CD4-positive, alpha-beta T cell (primary cell): ENCODE results near the gene SPRY1. TPM values are rescaled to one million over a fixed set of nuclear protein-coding genes. Genes with fewer than 3 reads are reported as not detected.

Source experiments
- ATAC-seq: fragments of 200-7000 bp; cut with Tn5 transposase; one replicate; pipeline ENCODE4 v1.10.0; 2022; ENCODE audit warnings: mild to moderate bottlenecking; ENCODE audit not compliant: poor library complexity
- CTCF ChIA-PET: fragments of 350-600 bp; sonication (Branson Sonifier 250); formaldehyde crosslinking; loops from one replicate; lab custom pipeline; 2021; ENCODE audit warnings: antibody characterized with exemption, inconsistent platforms; lab: Charles Lee
- POLR2A ChIA-PET: fragments of 350-600 bp; sonication (Branson Sonifier 250); formaldehyde crosslinking; loops from one replicate; lab custom pipeline; 2021; ENCODE audit warnings: antibody characterized with exemption, inconsistent platforms; lab: Charles Lee
- DNase-seq, 14 experiments: peaks; one replicate each; pipeline ENCODE4 v3.0.0-alpha.2; 2013 to 2020; ENCODE audit warnings: mixed read lengths in 2 of 14
- H3K27ac ChIP-seq, 2 donors: one replicate each; pipeline versions ENCODE4 v1.5.1 to v1.7.0; 2013; ENCODE audit warnings: low read length in 2 of 2, low read depth in 1 of 2, mild to moderate bottlenecking in 1 of 2
- H3K27me3 ChIP-seq, 2 experiments: 1 replicate in 1 of 2; 2 replicates in 1 of 2; pipeline versions ENCODE4 v1.6.1 to v1.7.0; 2013; ENCODE audit warnings: low read length in 2 of 2, control low read depth in 1 of 2, mild to moderate bottlenecking in 1 of 2, moderate library complexity in 1 of 2; ENCODE audit not compliant: insufficient read depth in 2 of 2, control insufficient read depth in 1 of 2
- H3K36me3 ChIP-seq: one replicate; pipeline ENCODE4 v1.6.1; 2013; ENCODE audit warnings: low read length, control low read depth; ENCODE audit not compliant: insufficient read depth
- H3K4me1 ChIP-seq: one replicate; pipeline ENCODE4 v1.6.1; 2013; ENCODE audit warnings: low read length, control low read depth; ENCODE audit not compliant: insufficient read depth
- H3K4me3 ChIP-seq: one replicate; pipeline ENCODE4 v1.5.1; 2013; ENCODE audit warnings: mild to moderate bottlenecking, low read length, moderate library complexity
- H3K9me3 ChIP-seq, 2 experiments: 1 replicate in 1 of 2; 2 replicates in 1 of 2; pipeline versions ENCODE4 v1.6.1 to v1.7.0; 2013; ENCODE audit warnings: low read length in 2 of 2, mild to moderate bottlenecking in 2 of 2, control low read depth in 1 of 2, moderate library complexity in 1 of 2; ENCODE audit not compliant: control insufficient read depth in 1 of 2, insufficient read depth in 1 of 2
- H3K27ac Mint-ChIP-seq: one replicate; pipeline ENCODE4 v1.8.0; 2020; ENCODE audit warnings: mixed read lengths
- H3K27me3 Mint-ChIP-seq: one replicate; pipeline ENCODE4 v1.8.0; 2021; ENCODE audit warnings: mixed read lengths
- H3K36me3 Mint-ChIP-seq: one replicate; pipeline ENCODE4 v1.8.0; 2021; ENCODE audit warnings: low read depth, mixed read lengths
- H3K4me1 Mint-ChIP-seq: one replicate; pipeline ENCODE4 v1.8.0; 2021; ENCODE audit warnings: low read depth, mixed read lengths
- H3K4me3 Mint-ChIP-seq: one replicate; pipeline ENCODE4 v1.8.0; 2020; ENCODE audit warnings: mild to moderate bottlenecking, mixed read lengths
- H3K9me3 Mint-ChIP-seq: one replicate; pipeline ENCODE4 v1.8.0; 2020; ENCODE audit warnings: mixed read lengths
- CTCF ChIP-seq: fragments of 200-600 bp; IDR thresholded peaks from one replicate; pipeline ENCODE4 v1.8.0; 2022; ENCODE audit warnings: antibody characterized with exemption, mild to moderate bottlenecking
- intact Hi-C, 2 experiments: fragments of 100-400 bp; cut with DNase I in 1 of 2; cut with micrococcal nuclease in 1 of 2; formaldehyde crosslinking; loops; one replicate each; pipeline versions ENCODE4 v1.15.1 to v1.9.0; 2023 to 2025; cut with DNase I, micrococcal nuclease
- total RNA-seq, 174 experiments: library from RNA in 2 of 174; stranded (reverse) in 2 of 174; gene quantifications; one replicate each; pipeline ENCODE4 v1.2.3 and lab custom pipeline; 2021 to 2026

The SPRY1 gene
- total RNA-seq, 2 experiments from 2014 or later, result 19.6 to 20.3 TPM

- Mint-ChIP-seq H3K27ac (no peak overlapping the region), H3K4me1 (no peaks in the 10 kb centered on the region), H3K9me3 (no peaks in the 10 kb centered on the region), H3K36me3 (no peaks in the 10 kb centered on the region), H3K4me3 (no peak overlapping the region), H3K27me3 (peaks cover 11% of the 10 kb centered on the region)
- ATAC-seq (no peak), DNase-seq (no peak)
- H3K4me1 ChIP-seq, result no peaks in the 10 kb centered on the region
- POLR2A ChIA-PET, result no interaction called here
- H3K27ac ChIP-seq, result no peak overlapping the region
- intact Hi-C loops, result loop anchor here in 1 of 2 experiments (10.0 kb wide), 1 partner anchor 1334 kb away; the partner anchor contains the start of gene ANKRD50
- no peak for TF ChIP-seq CTCF
- no peaks in the 10 kb centered on the region for H3K9me3 ChIP-seq
- H3K27me3 ChIP-seq, result peaks cover 0 to 3% of the 10 kb centered on the region in 2 experiments
- CTCF ChIA-PET, result no interaction called here
- H3K36me3 ChIP-seq, result no peaks in the 10 kb centered on the region
- no peak overlapping the region for H3K4me3 ChIP-seq
Observed at GRCh38 chr4:123380728-123381716, 15.6 kb upstream of the SPRY1 start.

- no peak overlapping the region for H3K27ac ChIP-seq
- no peaks in the 10 kb centered on the region for H3K36me3 Mint-ChIP-seq
- no peak for TF ChIP-seq CTCF
- H3K36me3 ChIP-seq, result no peaks in the 10 kb centered on the region
- no peaks in the 10 kb centered on the region for H3K9me3 Mint-ChIP-seq
- ChIA-PET CTCF (no interaction called here), POLR2A (no interaction called here)
- H3K27me3 ChIP-seq, result peaks cover 0 to 3% of the 10 kb centered on the region in 2 experiments
- no peak overlapping the region for H3K27ac Mint-ChIP-seq
- no peak for DNase-seq
- H3K27me3 Mint-ChIP-seq, result peaks cover 11% of the 10 kb centered on the region
- H3K4me3 ChIP-seq, result no peak overlapping the region
- no peaks in the 10 kb centered on the region for H3K4me1 Mint-ChIP-seq
- intact Hi-C loops, result loop anchor here in 1 of 2 experiments (10.0 kb wide), 1 partner anchor 1333 kb away; the partner anchor contains the start of gene ANKRD50
- no peaks in the 10 kb centered on the region for H3K4me1 ChIP-seq
- no peaks in the 10 kb centered on the region for H3K9me3 ChIP-seq
- H3K4me3 Mint-ChIP-seq, result no peak overlapping the region
- ATAC-seq, result no peak
Observed at GRCh38 chr4:123381996-123382395, 14.6 kb upstream of the SPRY1 start.

GRCh38 chr4:123383566-123383965 lies 13.0 kb upstream of the SPRY1 start:
- no peaks in the 10 kb centered on the region for H3K27me3 ChIP-seq
- H3K4me1 Mint-ChIP-seq, result no peaks in the 10 kb centered on the region

More at GRCh38 chr4:123383566-123383965, 13.0 kb upstream of the SPRY1 start:
- DNase-seq (no peak), ATAC-seq (no peak)
- H3K4me3 ChIP-seq, result no peak overlapping the region
- Mint-ChIP-seq H3K27me3 (peaks cover 11% of the 10 kb centered on the region), H3K36me3 (no peaks in the 10 kb centered on the region), H3K4me3 (no peak overlapping the region), H3K27ac (no peak overlapping the region), H3K9me3 (no peaks in the 10 kb centered on the region)
- no peaks in the 10 kb centered on the region for H3K4me1 ChIP-seq
- H3K9me3 ChIP-seq, result no peaks in the 10 kb centered on the region
- ChIA-PET CTCF (no interaction called here), POLR2A (no interaction called here)
- no peak for TF ChIP-seq CTCF
- H3K27ac ChIP-seq, result no peak overlapping the region
- no peaks in the 10 kb centered on the region for H3K36me3 ChIP-seq
- intact Hi-C loops, result loop anchor here in 1 of 2 experiments (10.0 kb wide), 1 partner anchor 1331 kb away; the partner anchor contains the start of gene ANKRD50
